Neural crest cell (in vitro differentiated cells): ENCODE results near the gene COX6A1. TPM values are rescaled to one million over a fixed set of nuclear protein-coding genes. Genes with fewer than 3 reads are reported as not detected.

Source experiments
- DNase-seq: peaks from one replicate; pipeline ENCODE4 v3.0.0; 2021; ENCODE audit warnings: low read depth, mixed read lengths, low spot score
- H3K27ac Mint-ChIP-seq: one replicate; pipeline ENCODE4 v1.8.0; 2021; ENCODE audit warnings: mild to moderate bottlenecking, mixed read lengths; ENCODE audit not compliant: unreplicated experiment
- H3K27me3 Mint-ChIP-seq: 2 replicates; pipeline ENCODE4 v1.8.0; 2021; ENCODE audit warnings: low read depth, mild to moderate bottlenecking, mixed read lengths
- H3K36me3 Mint-ChIP-seq: 2 replicates; pipeline ENCODE4 v1.8.0; 2021; ENCODE audit warnings: low read depth, mild to moderate bottlenecking, mixed read lengths
- H3K4me1 Mint-ChIP-seq: 2 replicates; pipeline ENCODE4 v1.8.0; 2021; ENCODE audit warnings: mixed read lengths
- H3K4me3 Mint-ChIP-seq: one replicate; pipeline ENCODE4 v1.8.0; 2021; ENCODE audit warnings: mild to moderate bottlenecking, mixed read lengths
- H3K9me3 Mint-ChIP-seq: 2 replicates; pipeline ENCODE4 v1.8.0; 2021; ENCODE audit warnings: mixed read lengths
- total RNA-seq: library from RNA; stranded (reverse); gene quantifications from 2 replicates; pipeline ENCODE4 v1.2.1, GENCODE V29; 2021
- TF ChIP-seq, protein P1 (sequence below): fragments of 200-600 bp; sonication (generic); conservative IDR thresholded peaks from 2 replicates; pipeline ENCODE4 v1.5.0; 2021; ENCODE audit warnings: antibody characterized with exemption, mild to moderate bottlenecking

The COX6A1 gene
- total RNA-seq, 1 donor from 2014 or later = 320 TPM

DNA sequence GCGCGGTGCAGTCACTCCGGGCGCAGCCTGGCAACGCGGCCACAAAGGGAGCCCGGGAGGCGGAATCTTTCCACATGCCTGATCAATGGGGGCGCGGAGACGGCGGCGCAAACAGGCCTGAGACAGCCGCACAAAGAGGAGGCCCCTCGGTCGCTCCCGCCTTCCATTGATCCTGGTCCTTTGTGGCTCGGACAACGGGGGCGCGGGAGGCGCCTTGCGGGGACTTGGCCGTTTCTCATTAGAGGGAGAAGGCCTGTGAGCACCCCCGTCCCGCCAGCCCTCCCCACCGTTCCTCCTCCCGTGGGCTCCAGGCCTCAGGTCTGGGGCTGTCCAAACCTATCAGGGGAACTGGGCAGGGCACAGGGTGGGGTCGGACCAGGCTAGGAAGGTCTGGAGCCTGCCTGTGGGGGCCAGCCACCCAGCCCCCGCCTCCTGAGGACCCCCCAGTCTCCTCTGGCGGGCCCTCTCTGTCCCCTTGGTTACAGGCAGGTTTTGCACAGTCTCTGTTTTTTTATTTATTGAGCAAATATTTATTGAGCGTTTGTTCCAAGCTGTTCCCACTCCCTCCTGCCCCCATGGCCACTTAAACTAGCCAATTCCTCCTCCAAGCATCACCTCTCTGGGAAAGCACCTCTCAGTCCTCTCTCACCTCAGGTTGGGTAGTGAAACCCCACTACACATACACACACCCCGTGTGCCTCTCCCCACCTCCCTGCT is 39.9 kb upstream of the COX6A1 start:
- H3K9me3 Mint-ChIP-seq = no peaks in the 10 kb centered on the region
- no peaks in the 10 kb centered on the region for H3K27me3 Mint-ChIP-seq
- peak overlapping the region; percentile 57 for H3K4me3 Mint-ChIP-seq
- DNase-seq = peak; percentile 76
- H3K36me3 Mint-ChIP-seq = no peaks in the 10 kb centered on the region
- H3K27ac Mint-ChIP-seq = peak overlapping the region; percentile 94
- H3K4me1 Mint-ChIP-seq = peaks cover 75% of the 10 kb centered on the region
- TF ChIP-seq, protein P1, sequence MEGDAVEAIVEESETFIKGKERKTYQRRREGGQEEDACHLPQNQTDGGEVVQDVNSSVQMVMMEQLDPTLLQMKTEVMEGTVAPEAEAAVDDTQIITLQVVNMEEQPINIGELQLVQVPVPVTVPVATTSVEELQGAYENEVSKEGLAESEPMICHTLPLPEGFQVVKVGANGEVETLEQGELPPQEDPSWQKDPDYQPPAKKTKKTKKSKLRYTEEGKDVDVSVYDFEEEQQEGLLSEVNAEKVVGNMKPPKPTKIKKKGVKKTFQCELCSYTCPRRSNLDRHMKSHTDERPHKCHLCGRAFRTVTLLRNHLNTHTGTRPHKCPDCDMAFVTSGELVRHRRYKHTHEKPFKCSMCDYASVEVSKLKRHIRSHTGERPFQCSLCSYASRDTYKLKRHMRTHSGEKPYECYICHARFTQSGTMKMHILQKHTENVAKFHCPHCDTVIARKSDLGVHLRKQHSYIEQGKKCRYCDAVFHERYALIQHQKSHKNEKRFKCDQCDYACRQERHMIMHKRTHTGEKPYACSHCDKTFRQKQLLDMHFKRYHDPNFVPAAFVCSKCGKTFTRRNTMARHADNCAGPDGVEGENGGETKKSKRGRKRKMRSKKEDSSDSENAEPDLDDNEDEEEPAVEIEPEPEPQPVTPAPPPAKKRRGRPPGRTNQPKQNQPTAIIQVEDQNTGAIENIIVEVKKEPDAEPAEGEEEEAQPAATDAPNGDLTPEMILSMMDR = no peak

DNA sequence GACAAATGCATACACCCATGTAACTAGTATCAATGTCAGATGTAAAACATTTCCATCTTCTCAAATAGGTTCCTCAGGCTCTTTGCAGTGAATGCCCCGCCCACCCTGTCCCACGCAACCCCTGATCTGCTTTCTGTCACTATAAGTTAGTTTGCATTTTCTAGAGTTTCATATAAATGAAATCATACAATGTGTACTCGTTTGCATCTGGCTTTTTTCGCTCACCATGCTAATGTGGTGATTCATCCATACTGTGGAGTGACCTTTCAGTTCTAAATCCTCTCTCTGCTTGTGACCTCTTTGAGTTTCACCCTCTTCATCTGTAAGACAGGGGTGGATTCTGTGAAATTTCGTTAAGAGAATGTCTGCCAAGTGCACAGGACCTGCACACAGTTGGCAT is 38.4 kb upstream of the COX6A1 start:
- Mint-ChIP-seq H3K4me3 (peak overlapping the region; percentile 8), H3K36me3 (no peaks in the 10 kb centered on the region), H3K27ac (no peak overlapping the region), H3K4me1 (peaks cover 68% of the 10 kb centered on the region), H3K9me3 (no peaks in the 10 kb centered on the region), H3K27me3 (no peaks in the 10 kb centered on the region)
- TF ChIP-seq, protein P1 = no peak
- DNase-seq = no peak

DNA sequence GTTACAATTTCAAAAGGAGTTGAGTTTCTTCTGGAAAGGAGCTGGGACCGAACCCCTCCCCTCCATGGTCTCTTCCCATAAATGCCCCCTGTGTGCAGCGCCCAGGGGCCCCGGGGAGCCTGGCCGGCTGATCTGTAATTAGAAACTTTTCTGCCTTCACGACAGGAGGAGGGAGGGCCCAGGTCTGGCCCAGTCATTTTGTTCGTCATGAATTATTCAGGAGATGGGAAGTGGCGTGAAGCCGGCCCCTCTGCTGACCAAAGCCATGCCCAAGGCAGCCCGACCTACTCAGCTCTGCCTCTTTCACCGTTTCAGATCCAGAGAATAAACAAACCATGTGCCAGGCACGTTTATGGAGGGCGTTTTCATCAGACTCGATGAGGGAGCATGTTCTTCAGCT is 35.7 kb upstream of the COX6A1 start:
- TF ChIP-seq, protein P1 = no peak
- no peaks in the 10 kb centered on the region for H3K27me3 Mint-ChIP-seq
- H3K4me1 Mint-ChIP-seq = peaks cover 47% of the 10 kb centered on the region
- no peaks in the 10 kb centered on the region for H3K36me3 Mint-ChIP-seq
- DNase-seq = peak; percentile 56
- peak overlapping the region; percentile 97 for H3K27ac Mint-ChIP-seq
- H3K4me3 Mint-ChIP-seq = peak overlapping the region; percentile 78
- H3K9me3 Mint-ChIP-seq = no peaks in the 10 kb centered on the region

DNA sequence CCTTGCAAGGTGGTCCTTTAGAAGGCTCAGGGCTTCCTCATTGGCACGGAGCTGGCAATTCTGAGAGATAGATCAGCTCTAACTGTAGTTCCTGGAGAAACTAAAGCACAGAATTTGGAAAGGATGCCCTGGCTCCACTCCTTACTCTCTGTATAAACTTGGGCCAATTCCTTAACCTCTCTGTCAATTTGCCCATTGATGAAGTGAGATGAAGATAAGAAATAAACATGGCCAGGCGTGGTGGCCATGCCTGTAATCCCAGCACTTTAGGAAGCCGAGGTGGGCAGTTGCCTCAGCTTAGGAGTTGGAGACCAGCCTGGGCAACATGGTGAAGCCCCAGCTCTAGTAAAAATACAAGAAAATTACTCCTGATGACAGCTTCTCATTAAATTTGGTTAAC is 34.0 kb upstream of the COX6A1 start:
- Mint-ChIP-seq H3K27me3 (no peaks in the 10 kb centered on the region), H3K4me3 (no peak overlapping the region), H3K27ac (no peak overlapping the region), H3K36me3 (no peaks in the 10 kb centered on the region), H3K9me3 (no peaks in the 10 kb centered on the region), H3K4me1 (peaks cover 38% of the 10 kb centered on the region)
- DNase-seq = no peak
- TF ChIP-seq, protein P1 = no peak

DNA sequence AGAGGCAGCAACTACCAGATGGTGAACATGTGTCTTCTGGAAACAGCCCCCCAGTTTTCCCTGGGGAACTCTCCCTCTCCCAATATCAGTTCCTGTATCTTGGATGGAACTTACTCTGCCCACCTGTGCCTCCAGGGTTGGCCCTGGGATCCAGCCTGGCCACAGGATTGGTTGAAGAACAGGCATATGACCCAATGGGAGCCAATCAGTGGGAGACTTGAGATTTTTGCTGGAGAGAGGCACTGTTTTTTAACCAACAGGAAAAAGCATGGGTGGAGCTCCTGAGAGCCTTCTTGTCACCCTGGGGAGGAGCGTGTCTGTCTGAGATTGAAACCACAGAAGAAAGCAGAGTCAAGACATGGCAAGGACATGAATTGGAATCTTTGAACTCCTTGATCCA is 33.6 kb upstream of the COX6A1 start:
- Mint-ChIP-seq H3K9me3 (no peaks in the 10 kb centered on the region), H3K4me3 (no peak overlapping the region), H3K36me3 (no peaks in the 10 kb centered on the region), H3K4me1 (peaks cover 36% of the 10 kb centered on the region), H3K27me3 (no peaks in the 10 kb centered on the region), H3K27ac (no peak overlapping the region)
- TF ChIP-seq, protein P1 = no peak
- no peak for DNase-seq
